A673 (cell line): ENCODE results near the gene SHOX.

Experiments
- EZH2 ChIP-seq: fragments of 200-600 bp; sonication (generic); IDR thresholded peaks from 2 replicates; pipeline ENCODE4 v1.6.1; 2017; ENCODE audit warnings: borderline replicate concordance, low read depth, mild to moderate bottlenecking, mixed read lengths, antibody characterized with exemption, low read length; ENCODE audit not compliant: poor library complexity, severe bottlenecking
- TF ChIP-seq, protein P1 (sequence below): fragments of 300-800, 200-600 bp; sonication (generic); conservative IDR thresholded peaks from 2 replicates; pipeline ENCODE4 v1.5.1; 2017; ENCODE audit warnings: low read depth, mild to moderate bottlenecking, antibody characterized with exemption, low read length, moderate library complexity, mixed read lengths

DNA sequence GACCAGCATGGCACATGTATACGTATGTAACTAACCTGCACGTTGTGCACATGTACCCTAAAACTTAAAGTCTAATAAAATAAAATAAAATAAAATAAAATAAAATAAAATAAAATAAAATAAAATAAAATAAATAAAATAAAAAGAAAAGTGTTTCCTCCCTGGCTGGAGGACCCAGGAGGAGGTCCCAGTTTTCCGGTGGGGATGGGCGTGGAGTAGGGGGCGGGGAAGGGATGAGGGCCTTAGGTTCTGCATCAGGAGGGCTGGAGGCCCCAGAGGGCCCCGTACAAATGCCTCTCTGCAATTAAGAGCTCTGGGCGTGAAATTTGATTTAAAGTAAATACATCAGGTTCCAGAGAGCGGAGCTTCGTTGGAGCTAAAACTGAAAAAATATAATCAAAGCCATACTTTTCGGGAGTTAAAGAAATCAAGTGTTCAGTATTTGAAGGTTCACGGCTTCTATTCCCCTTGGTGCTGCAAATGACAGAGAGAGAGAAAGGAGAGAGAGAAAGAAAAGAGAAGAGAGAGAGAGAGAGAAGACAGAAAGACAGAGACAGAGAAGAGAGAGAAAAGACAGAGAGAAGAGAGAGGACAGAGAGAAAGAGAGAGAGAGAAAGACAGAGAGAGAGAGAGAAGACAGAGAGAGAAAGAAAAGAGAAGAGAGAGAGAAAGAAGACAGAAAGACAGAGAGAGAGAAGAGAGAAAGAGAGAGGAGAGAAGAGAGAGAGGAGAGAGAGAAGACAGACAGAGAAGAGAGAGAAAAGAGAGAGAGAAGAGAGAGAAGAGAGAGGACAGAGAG is 8.7 kb upstream of the SHOX start:
- TF ChIP-seq, protein P1, sequence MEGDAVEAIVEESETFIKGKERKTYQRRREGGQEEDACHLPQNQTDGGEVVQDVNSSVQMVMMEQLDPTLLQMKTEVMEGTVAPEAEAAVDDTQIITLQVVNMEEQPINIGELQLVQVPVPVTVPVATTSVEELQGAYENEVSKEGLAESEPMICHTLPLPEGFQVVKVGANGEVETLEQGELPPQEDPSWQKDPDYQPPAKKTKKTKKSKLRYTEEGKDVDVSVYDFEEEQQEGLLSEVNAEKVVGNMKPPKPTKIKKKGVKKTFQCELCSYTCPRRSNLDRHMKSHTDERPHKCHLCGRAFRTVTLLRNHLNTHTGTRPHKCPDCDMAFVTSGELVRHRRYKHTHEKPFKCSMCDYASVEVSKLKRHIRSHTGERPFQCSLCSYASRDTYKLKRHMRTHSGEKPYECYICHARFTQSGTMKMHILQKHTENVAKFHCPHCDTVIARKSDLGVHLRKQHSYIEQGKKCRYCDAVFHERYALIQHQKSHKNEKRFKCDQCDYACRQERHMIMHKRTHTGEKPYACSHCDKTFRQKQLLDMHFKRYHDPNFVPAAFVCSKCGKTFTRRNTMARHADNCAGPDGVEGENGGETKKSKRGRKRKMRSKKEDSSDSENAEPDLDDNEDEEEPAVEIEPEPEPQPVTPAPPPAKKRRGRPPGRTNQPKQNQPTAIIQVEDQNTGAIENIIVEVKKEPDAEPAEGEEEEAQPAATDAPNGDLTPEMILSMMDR, result no peak
- no peak for TF ChIP-seq EZH2
